GM23248 (cell line): ENCODE measurements around the gene DGKA. TPM values are rescaled to one million over a fixed set of nuclear protein-coding genes. Genes with fewer than 3 reads are reported as not detected.

Experiments used
- DNase-seq: peaks from one replicate; pipeline ENCODE4 v3.0.0-alpha.2; 2015
- H2AFZ ChIP-seq: fragments of 200-600 bp; sonication (generic); 2 replicates; pipeline ENCODE4 v1.6.1; 2016; ENCODE audit warnings: antibody characterized with exemption
- H3F3A ChIP-seq: fragments of 200-600 bp; sonication (generic); 2 replicates; pipeline ENCODE4 v1.6.1; 2016; ENCODE audit warnings: mild to moderate bottlenecking, antibody characterized with exemption, mixed run types; ENCODE audit not compliant: insufficient read depth
- H3K27ac ChIP-seq: fragments of 200-600 bp; sonication (generic); 2 replicates; pipeline ENCODE4 v1.5.1; 2016; ENCODE audit warnings: mild to moderate bottlenecking
- H3K27me3 ChIP-seq: fragments of 200-600 bp; sonication (generic); replicated peaks from 2 replicates; pipeline ENCODE4 v1.6.1; 2016; ENCODE audit warnings: mild to moderate bottlenecking; ENCODE audit not compliant: insufficient read depth
- H3K36me3 ChIP-seq: fragments of 200-600 bp; sonication (generic); 2 replicates; pipeline ENCODE4 v1.6.1; 2016; ENCODE audit warnings: low read depth, mild to moderate bottlenecking
- H3K4me1 ChIP-seq: fragments of 200-600 bp; sonication (generic); 2 replicates; pipeline ENCODE4 v1.6.1; 2016; ENCODE audit warnings: mild to moderate bottlenecking; ENCODE audit not compliant: insufficient read depth
- H3K4me2 ChIP-seq: fragments of 200-600 bp; sonication (generic); one replicate; pipeline ENCODE4 v1.6.1; 2016; ENCODE audit warnings: mild to moderate bottlenecking; ENCODE audit not compliant: unreplicated experiment
- H3K4me3 ChIP-seq: fragments of 200-600 bp; sonication (generic); 2 replicates; pipeline ENCODE4 v1.5.1; 2016; ENCODE audit warnings: mild to moderate bottlenecking
- H3K79me2 ChIP-seq: fragments of 200-600 bp; sonication (generic); 2 replicates; pipeline ENCODE4 v1.6.1; 2016; ENCODE audit warnings: mild to moderate bottlenecking; ENCODE audit not compliant: insufficient read depth
- H3K9ac ChIP-seq: fragments of 200-600 bp; sonication (generic); 2 replicates; pipeline ENCODE4 v1.6.1; 2016; ENCODE audit warnings: mild to moderate bottlenecking
- H3K9me2 ChIP-seq: fragments of 200-600 bp; sonication (generic); 2 replicates; pipeline ENCODE4 v1.6.1; 2016; ENCODE audit warnings: mixed run types, mild to moderate bottlenecking, moderate library complexity; ENCODE audit not compliant: insufficient read depth
- H3K9me3 ChIP-seq: fragments of 200-600 bp; sonication (generic); one replicate; pipeline ENCODE4 v1.6.1; 2017; ENCODE audit warnings: low read depth
- H4K20me1 ChIP-seq: fragments of 200-600 bp; sonication (generic); 2 replicates; pipeline ENCODE4 v1.6.0; 2016; ENCODE audit not compliant: insufficient read depth
- EZH2 ChIP-seq: fragments of 200-600 bp; sonication (generic); IDR thresholded peaks from 2 replicates; pipeline ENCODE4 v1.6.1; 2018; ENCODE audit warnings: antibody characterized with exemption, mild to moderate bottlenecking; ENCODE audit not compliant: insufficient read depth, poor library complexity, severe bottlenecking
- EZH2phosphoT487 ChIP-seq: fragments of 200-600 bp; sonication (generic); IDR thresholded peaks from 2 replicates; pipeline ENCODE4 v1.6.1; 2018; ENCODE audit warnings: antibody characterized with exemption, moderate library complexity, mild to moderate bottlenecking, low read depth; ENCODE audit not compliant: insufficient read depth
- WGBS, 2 experiments: methylation state at CpG; one replicate each; pipeline ENCODE4 v1.1.6; 2015 to 2017; ENCODE audit warnings: low lambda C conversion rate in 2 of 2, low coverage in 1 of 2; ENCODE audit errors: missing lambda C conversion rate in 2 of 2; 5-methylcytosine and 5-hydroxymethylcytosine counted together
- in situ Hi-C: fragments of 300-500 bp; cut with MboI; formaldehyde crosslinking; loops from 2 replicates; pipeline ENCODE4 v1.15.0; 2020
- polyA plus RNA-seq: library from polyadenylated mRNA; unstranded; fragments of >200 nt; fragmentation: Nextera tagmentation; extraction: Ambion mirVana; gene quantifications from 2 replicates; pipeline ENCODE4 v1.2.1, GENCODE V29; 2016
- total RNA-seq: library from RNA; depleted of rRNA; stranded (reverse); fragments of >200 nt; shearing (Covaris generic); gene quantifications from 2 replicates; pipeline ENCODE4 v1.2.3, GENCODE V29; 2014

DGKA gene
- total and polyA plus RNA-seq, 2 experiments from 2014 or later, result 67.7 to 116 TPM

DNA sequence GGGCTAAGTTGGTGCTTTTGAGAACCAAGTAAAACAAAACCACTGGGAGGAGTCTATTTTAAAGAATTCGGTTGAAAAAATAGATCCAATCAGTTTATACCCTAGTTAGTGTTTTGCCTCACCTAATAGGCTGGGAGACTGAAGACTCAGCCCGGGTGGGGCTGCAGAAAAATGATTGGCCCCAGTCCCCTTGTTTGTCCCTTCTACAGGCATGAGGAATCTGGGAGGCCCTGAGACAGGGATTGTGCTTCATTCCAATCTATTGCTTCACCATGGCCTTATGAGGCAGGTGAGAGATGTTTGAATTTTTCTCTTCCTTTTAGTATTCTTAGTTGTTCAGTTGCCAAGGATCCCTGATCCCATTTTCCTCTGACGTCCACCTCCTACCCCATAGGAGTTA, 41.1 kb downstream of the DGKA start:
- H3K9ac ChIP-seq, result peak overlapping the region; percentile 94
- peaks cover 27% of the 10 kb centered on the region for H3F3A ChIP-seq
- peak overlapping the region; percentile 96 for H3K27ac ChIP-seq
- H3K36me3 ChIP-seq, result 0 out of 2 replicates have a peak, but pooled peaks cover 3% of the 10 kb centered on the region
- peak overlapping the region; percentile 97 for H3K4me2 ChIP-seq
- no peaks in the 10 kb centered on the region for H4K20me1 ChIP-seq
- peak overlapping the region; percentile 28 for H2AFZ ChIP-seq
- H3K79me2 ChIP-seq, result peaks cover 53% of the 10 kb centered on the region
- TF ChIP-seq EZH2 (no peak), EZH2phosphoT487 (no peak)
- H3K4me1 ChIP-seq, result peaks cover 17% of the 10 kb centered on the region
- peak overlapping the region; percentile 87 for H3K4me3 ChIP-seq
- H3K9me2 ChIP-seq, result no peaks in the 10 kb centered on the region
- DNase-seq, result peak; percentile 61
- H3K27me3 ChIP-seq, result no peaks in the 10 kb centered on the region
- WGBS, 2 experiments, result 26 to 28% methylated on average over 3 of the region's 3 CpGs
- in situ Hi-C loops, result no loop called here
- H3K9me3 ChIP-seq, result no peaks in the 10 kb centered on the region

GRCh38 chr12:55972456-55972855, 41.5 kb downstream of the DGKA start:
- Histone ChIP-seq H3K27ac (peak overlapping the region; percentile 96), H2AFZ (peak overlapping the region; percentile 81), H3F3A (peaks cover 27% of the 10 kb centered on the region), H3K4me3 (peak overlapping the region; percentile 87), H3K9ac (peak overlapping the region; percentile 94), H3K4me1 (peaks cover 17% of the 10 kb centered on the region), H3K4me2 (peak overlapping the region; percentile 97), H3K79me2 (peaks cover 53% of the 10 kb centered on the region), H3K27me3 (no peaks in the 10 kb centered on the region), H3K36me3 (0 out of 2 replicates have a peak, but pooled peaks cover 3% of the 10 kb centered on the region), H4K20me1 (no peaks in the 10 kb centered on the region), H3K9me3 (no peaks in the 10 kb centered on the region), H3K9me2 (no peaks in the 10 kb centered on the region)
- peak; percentile 19 for DNase-seq
- 0 to 7% methylated on average over 1 of the region's 1 CpG for WGBS, 2 experiments
- in situ Hi-C loops, result no loop called here
- no peak for TF ChIP-seq EZH2
- no peak for TF ChIP-seq EZH2phosphoT487

DNA sequence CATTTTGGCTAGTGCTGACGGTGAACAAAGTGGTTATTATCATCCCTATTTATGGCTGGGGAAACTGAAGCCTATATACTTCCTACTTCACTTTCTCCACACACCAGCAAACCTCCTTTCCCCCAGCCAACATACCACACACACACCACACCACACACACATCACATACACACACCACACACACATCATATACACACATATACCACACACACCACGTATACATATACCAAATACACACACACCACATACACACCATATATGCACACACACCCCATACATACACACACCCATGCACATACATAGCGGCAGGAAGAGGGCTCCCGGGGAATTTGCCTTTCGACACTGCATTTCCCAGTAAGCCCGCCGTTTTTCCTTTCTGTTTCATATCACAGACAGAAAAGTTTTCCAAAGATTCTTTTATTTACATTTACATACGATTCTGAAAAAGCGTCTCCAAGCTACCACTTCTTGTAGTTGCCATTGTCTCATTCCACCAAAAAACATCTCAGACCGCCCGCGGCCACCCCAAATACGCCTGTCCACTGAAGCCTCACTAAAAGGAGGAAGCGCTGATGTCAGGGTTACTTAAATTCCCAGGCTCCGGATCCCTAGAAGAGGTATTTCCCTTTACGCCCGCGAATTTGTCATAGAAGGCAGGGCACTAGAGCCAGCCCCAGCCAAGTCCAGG, 42.1 kb downstream of the DGKA start:
- Histone ChIP-seq H3K27ac (peak overlapping the region; percentile 96), H3K9ac (peak overlapping the region; percentile 94), H3K9me3 (no peaks in the 10 kb centered on the region), H3K9me2 (no peaks in the 10 kb centered on the region), H4K20me1 (no peaks in the 10 kb centered on the region), H3K27me3 (no peaks in the 10 kb centered on the region), H2AFZ (peak overlapping the region; percentile 81), H3K79me2 (peaks cover 53% of the 10 kb centered on the region), H3K4me3 (peak overlapping the region; percentile 87), H3K4me2 (peak overlapping the region; percentile 97), H3F3A (peaks cover 27% of the 10 kb centered on the region), H3K36me3 (0 out of 2 replicates have a peak, but pooled peaks cover 3% of the 10 kb centered on the region), H3K4me1 (peaks cover 17% of the 10 kb centered on the region)
- TF ChIP-seq EZH2, result no peak
- no peak for TF ChIP-seq EZH2phosphoT487
- 1 to 2% methylated on average over 18 of the region's 18 CpGs for WGBS, 2 experiments
- DNase-seq, result no peak
- in situ Hi-C loops, result no loop called here

DNA sequence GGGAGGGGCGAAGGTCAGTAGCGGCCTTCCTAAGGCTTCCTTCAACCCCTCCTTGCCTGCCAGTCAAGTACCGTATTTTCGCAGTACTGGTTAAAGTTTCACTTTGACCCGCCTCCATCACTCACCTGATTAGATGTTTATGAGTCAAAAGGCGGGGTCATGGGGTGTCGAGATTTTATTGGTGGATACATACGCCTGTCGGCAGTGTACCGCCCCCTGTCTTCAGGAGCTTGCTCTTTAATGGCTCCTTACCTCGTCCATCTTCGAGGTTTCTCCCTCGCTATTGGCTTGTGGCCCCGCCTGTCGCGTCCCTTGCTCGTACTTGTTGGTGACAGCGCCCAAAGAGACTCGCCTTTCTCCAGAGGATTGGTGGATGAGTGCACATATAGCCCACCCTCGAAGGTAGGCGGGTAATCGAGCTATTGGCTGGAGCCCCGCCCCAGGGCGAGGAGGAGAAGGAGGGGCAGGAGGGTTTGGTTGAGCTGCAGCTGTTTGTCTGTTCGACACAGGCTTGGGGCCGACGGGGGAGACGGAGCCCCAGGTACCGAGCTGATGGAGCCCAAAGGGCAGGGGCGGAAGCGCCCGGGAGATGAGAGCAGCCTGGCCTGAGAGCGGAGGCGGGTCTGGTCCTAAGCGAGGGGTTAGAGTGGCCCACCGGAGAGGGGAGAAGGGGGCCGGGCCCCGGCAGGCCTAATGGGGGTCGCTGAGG, 42.8 kb downstream of the DGKA start, which contains the start of gene RAB5B:
RAB5B (plus strand) TSS at position 480 of the 709 bp plus-strand sequence. CDS start 12,883 bp downstream, outside the sequence.
- Histone ChIP-seq H3K79me2 (peaks cover 53% of the 10 kb centered on the region), H3K4me3 (peak within 1 kb of the TSS; percentile 97), H3K9me2 (no peaks in the 10 kb centered on the region), H3K4me1 (peaks cover 17% of the 10 kb centered on the region), H2AFZ (peak within 1 kb of the TSS; percentile 89), H3K27ac (peak within 1 kb of the TSS; percentile 96), H3K27me3 (no peaks in the 10 kb centered on the region), H3F3A (peaks cover 27% of the 10 kb centered on the region), H3K36me3 (0 out of 2 replicates have a peak, but pooled peaks cover 3% of the 10 kb centered on the region), H3K9me3 (no peaks in the 10 kb centered on the region), H3K9ac (peak within 1 kb of the TSS; percentile 99), H4K20me1 (no peaks in the 10 kb centered on the region), H3K4me2 (peak within 1 kb of the TSS; percentile 99)
- TF ChIP-seq EZH2phosphoT487 (no peak), EZH2 (no peak)
- DNase-seq, result peak; percentile 100
- 0 to 2% methylated on average over 39 of the region's 39 CpGs for WGBS, 2 experiments
- in situ Hi-C loops, result no loop called here
